Cortex of kidney (tissue), 1 donor: ENCODE measurements around the gene CIZ1.

ENCODE experiments used
- DNase-seq: peaks from one replicate; lab custom pipeline; 2025; lab: John Stamatoyannopoulos, UW

Gene CIZ1

GRCh38 chr9:128124873-128125579, 66.3 kb downstream of the CIZ1 start:
- DNase-seq: no peak

DNA sequence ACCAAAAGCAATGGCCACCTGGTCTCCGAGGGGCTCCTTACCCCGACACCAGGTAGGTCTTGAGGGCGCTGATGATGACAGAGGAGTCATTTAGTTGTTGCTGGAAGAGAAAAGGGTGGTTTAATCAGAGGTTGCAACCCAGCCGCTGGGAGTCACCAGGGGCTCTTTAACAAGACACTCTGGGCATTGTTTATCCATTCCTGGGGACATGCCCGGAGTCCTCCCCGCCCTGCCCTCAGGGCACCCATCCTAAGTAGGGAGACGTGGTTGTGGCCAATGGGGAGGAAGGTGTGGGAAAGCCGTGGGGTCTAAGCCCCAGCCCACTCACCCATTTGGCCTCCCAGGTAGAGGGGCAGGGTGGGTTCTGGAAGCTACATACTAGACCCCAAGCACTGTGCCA, 66.9 kb downstream of the CIZ1 start:
- no peak for DNase-seq

GRCh38 chr9:128123451-128124080, 67.8 kb downstream of the CIZ1 start:
- DNase-seq: no peak

- DNase-seq: no peak
These were observed 68.6 kb downstream of the CIZ1 start for GRCh38 chr9:128122809-128123175.

GRCh38 chr9:128121924-128122808, 69.2 kb downstream of the CIZ1 start:
- no peak for DNase-seq

GRCh38 chr9:128121466-128121810, 69.9 kb downstream of the CIZ1 start:
- DNase-seq: no peak

- DNase-seq: no peak
These were observed 70.5 kb downstream of the CIZ1 start for GRCh38 chr9:128120741-128121465.

DNA sequence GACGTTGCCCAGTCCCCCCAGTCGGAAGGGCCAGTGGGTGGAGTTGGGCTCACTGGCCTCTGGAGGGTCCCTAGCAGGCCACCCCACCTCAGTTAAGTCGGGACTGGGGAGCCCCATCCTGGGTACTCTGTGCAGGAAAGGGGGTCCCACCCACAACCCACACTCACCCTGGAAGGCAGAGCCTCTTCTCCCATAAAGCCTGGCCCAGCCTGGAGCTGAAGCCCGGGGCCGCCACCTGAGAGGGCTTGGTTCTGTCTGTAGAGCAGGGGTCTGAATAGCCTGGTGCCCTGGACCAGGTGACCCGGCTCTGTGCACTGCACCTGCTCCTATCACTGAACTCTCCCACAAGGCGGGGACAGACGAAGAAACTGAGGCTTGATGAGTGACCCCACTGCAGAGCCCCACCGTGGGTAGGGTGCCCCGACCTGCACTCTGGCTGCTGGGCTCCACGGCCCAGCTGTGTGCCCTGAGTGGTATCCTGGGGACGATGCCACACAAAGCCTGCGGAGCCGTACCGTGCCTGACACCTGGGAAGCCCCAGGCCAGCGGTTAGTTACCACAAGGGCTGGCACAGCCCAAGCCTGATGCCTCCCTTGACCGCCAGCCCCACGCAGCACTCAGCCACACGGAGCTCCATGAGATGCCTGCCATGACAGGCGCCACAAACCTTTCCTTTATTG, 71.2 kb downstream of the CIZ1 start:
- no peak for DNase-seq

- no peak for DNase-seq
These were observed 72.3 kb downstream of the CIZ1 start for GRCh38 chr9:128118971-128119665.

DNA sequence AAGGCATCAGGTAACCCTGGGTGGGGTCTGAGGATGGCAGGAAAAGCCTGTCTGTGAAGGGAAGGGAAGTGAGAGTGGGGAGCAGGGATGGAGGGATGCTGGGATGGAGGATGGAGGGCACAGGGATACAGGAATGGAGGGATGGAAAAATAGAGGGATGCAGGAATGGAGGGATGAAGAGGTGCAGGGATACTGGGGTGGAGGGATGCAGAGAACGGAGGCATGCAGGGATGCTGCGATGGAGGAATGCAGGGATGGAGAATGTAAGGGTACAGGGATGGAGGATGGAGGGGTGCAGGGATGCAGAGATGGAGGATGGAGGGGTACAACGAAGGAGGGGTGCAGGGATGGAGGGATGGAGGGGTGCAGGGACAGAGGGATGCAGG, 72.9 kb downstream of the CIZ1 start:
- no peak for DNase-seq

DNA sequence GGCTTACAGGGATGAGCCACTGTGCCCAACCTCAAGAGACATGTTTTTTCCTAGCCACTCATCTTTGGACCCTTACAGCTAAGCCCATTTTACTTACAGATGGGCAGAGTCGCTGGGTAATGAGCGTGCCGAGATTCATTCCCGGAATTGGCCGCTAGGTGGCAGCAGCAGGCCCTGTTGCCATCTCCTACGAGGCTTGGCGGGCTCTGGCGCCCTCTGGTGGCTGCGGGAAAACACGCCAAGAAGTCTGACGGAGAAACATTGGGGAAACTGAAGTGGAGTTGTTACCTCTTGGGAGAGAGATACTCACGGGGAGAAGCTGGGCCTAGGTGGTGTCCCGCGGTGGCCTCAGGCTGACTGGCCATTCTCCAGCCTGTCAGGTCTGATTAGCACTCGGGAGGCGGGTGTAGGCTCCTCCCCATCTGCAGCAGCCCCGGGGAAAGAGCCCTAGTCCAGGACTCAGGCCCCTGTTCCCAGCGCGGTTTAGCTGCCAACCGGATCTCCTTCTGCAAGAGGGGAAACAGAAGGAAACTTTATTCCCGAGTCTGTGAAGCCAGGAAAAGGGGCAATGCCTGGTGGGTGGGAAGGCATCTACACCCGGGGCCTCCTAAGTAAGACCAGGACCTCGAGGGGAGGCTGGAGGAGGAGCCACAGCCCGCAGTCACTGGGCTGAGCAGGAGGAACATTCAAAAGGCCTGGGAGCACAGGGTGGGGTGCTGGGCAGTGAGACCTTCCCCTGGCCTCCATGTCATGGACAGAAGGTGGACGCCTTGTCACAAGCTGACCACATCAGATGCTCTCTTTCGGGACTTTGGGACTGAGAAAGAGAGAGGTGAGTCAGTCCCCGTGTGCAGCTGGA, 73.5 kb downstream of the CIZ1 start:
- DNase-seq: no peak

DNA sequence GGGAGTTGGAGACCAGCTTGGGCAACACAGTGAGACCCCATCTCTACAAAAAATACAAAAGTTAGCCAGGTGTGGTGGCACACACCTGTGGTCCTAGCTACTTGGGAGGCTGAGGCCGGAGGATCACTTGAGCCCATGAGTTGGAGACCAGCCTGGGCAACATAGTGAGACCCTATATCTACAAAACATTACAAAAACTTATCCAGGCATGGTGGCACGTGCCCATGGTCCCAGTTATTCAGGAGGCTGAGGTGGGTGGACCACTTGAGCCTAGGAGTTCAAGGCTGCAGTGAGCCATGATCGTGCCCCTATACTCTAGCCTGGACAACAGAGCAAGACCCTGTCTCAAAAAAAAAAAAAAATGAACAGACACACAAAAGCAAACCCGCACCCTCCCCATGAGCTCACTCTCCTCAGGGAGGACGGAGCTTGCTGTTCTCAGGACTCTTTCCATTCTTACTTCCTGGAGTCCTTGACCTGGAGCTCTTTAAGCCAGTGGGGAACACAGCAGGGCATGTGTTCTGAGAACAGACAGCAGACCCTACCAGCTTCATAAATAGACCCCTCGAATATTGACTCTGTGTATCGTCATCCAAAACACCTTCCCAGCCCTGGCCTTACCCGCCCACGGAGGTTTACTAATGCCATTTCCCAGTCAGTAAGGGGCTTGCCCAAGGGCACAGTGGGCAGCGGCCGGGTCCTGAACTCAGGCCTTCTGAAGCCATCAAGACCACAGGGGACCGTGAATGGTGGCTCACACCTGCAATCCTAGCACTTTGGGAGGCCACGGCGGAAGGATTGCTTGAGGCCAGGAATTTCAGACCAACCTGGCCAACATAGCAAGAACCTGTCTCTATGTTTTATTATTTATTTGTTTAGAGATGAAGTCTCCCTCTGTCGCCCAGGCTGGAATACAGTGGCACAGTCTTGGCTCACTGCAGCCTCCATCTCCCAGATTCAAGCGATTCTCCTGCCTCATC, 75.0 kb downstream of the CIZ1 start:
- no peak for DNase-seq
